KMS-11 (cell line): ENCODE data around the gene CEACAM19.
"Not testable (repeated sequence)": the region's sequence is repeated elsewhere in the genome, so short reads cannot be mapped to it uniquely, and the experiment has no call there.

Source experiments
- H2AFZ ChIP-seq: fragments of 200-600 bp; sonication (generic); 2 replicates; pipeline ENCODE4 v1.6.1; 2016; ENCODE audit warnings: antibody characterized with exemption, mixed run types, low read depth
- H3K27ac ChIP-seq: fragments of 200-600 bp; sonication (generic); 2 replicates; pipeline ENCODE4 v1.6.1; 2016; ENCODE audit warnings: mild to moderate bottlenecking, mixed run types
- H3K27me3 ChIP-seq: fragments of 200-600 bp; sonication (generic); 2 replicates; pipeline ENCODE4 v1.6.1; 2017; ENCODE audit warnings: mild to moderate bottlenecking, low read depth, mixed run types, moderate library complexity; ENCODE audit not compliant: insufficient read depth
- H3K36me3 ChIP-seq: fragments of 200-600 bp; sonication (generic); 2 replicates; pipeline ENCODE4 v1.6.1; 2017; ENCODE audit warnings: mild to moderate bottlenecking, mixed run types; ENCODE audit not compliant: insufficient read depth
- H3K4me1 ChIP-seq: fragments of 200-600 bp; sonication (generic); 2 replicates; pipeline ENCODE4 v1.6.1; 2016; ENCODE audit warnings: mild to moderate bottlenecking, low read depth, mixed run types; ENCODE audit not compliant: poor library complexity, severe bottlenecking
- H3K4me2 ChIP-seq: fragments of 200-600 bp; sonication (generic); 2 replicates; pipeline ENCODE4 v1.7.0; 2016; ENCODE audit warnings: mild to moderate bottlenecking, mixed run types
- H3K4me3 ChIP-seq: fragments of 200-600 bp; sonication (generic); IDR thresholded peaks from 2 replicates; pipeline ENCODE4 v1.6.1; 2017; ENCODE audit warnings: low read depth, low read length, mixed read lengths; ENCODE audit not compliant: insufficient read depth
- H3K79me2 ChIP-seq: fragments of 200-600 bp; sonication (generic); 2 replicates; pipeline ENCODE4 v1.6.1; 2016; ENCODE audit warnings: low read depth, mixed run types; ENCODE audit not compliant: insufficient read depth
- H3K9ac ChIP-seq: fragments of 200-600 bp; sonication (generic); 2 replicates; pipeline ENCODE4 v1.6.1; 2016; ENCODE audit warnings: mild to moderate bottlenecking, mixed run types
- H4K20me1 ChIP-seq: fragments of 200-600 bp; sonication (generic); 2 replicates; pipeline ENCODE4 v1.6.1; 2016; ENCODE audit warnings: mild to moderate bottlenecking, mixed run types; ENCODE audit not compliant: insufficient read depth
- CTCF ChIP-seq: fragments of 200-600 bp; sonication (generic); conservative IDR thresholded peaks from 2 replicates; pipeline ENCODE4 v1.6.1; 2017; ENCODE audit warnings: low read depth, mild to moderate bottlenecking, antibody characterized with exemption, low read length, moderate library complexity, mixed read lengths

CEACAM19 gene

DNA sequence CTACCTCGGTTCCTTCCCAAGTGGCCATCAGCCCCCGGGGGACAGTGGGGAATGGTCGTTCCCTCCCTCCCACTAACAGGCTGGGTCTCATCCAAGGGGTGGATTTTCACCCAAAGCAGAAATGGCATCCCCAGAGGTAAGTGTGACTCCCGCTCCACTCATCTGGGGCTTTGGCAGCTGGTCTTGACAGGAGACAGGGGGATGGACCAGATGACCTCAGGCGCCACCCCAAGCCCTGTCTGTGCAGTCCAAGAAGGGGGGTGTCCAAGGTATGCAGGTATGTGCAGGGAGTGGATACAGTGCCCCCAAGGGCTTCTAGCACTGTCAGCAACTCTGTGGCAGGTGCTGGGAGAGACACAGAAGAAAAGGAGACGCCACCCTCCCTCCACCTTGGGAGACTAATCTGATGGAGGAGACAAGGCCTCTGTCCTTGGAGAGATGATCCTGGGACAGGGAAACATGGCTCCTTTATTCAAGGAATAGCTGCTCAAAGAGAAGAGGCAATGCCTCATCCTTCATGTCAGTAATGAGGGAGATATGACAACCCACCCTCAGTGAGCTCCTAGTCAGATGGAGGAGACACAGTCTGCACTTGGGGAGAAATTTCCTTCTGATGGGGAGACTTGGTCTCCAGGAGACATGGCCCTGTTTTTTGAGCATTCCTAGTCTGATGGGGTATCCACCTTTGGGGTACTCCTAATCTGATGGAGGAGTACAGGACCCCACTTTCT lies 35.4 kb downstream of the CEACAM19 start:
- TF ChIP-seq CTCF: no peak
- Histone ChIP-seq H3K9ac (no peak overlapping the region), H3K36me3 (no peaks in the 10 kb centered on the region), H3K27me3 (no peaks in the 10 kb centered on the region), H4K20me1 (no peaks in the 10 kb centered on the region), H2AFZ (no peak overlapping the region), H3K4me1 (peaks cover 8% of the 10 kb centered on the region), H3K4me3 (no peak overlapping the region), H3K4me2 (no peak overlapping the region), H3K27ac (no peak overlapping the region), H3K79me2 (no peaks in the 10 kb centered on the region)

DNA sequence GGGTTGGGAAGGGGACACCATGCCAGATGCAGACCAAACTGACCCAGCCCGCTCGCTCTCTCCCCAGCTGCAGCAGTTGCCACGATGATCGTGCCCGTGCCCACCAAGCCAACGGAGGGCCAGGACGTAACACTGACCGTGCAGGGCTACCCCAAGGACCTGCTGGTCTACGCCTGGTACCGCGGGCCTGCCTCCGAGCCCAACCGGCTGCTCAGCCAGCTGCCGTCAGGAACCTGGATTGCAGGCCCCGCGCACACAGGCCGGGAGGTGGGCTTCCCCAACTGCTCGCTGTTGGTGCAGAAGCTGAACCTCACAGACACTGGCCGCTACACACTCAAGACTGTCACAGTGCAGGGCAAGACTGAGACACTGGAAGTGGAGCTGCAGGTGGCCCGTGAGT lies 36.5 kb downstream of the CEACAM19 start:
- Histone ChIP-seq H3K36me3 (no peaks in the 10 kb centered on the region), H3K27me3 (no peaks in the 10 kb centered on the region), H3K27ac (no peak overlapping the region), H4K20me1 (no peaks in the 10 kb centered on the region), H3K9ac (no peak overlapping the region), H3K4me3 (no peak overlapping the region), H3K4me2 (no peak overlapping the region), H3K79me2 (no peaks in the 10 kb centered on the region), H2AFZ (no peak overlapping the region), H3K4me1 (peaks cover 8% of the 10 kb centered on the region)
- TF ChIP-seq CTCF: no peak

DNA sequence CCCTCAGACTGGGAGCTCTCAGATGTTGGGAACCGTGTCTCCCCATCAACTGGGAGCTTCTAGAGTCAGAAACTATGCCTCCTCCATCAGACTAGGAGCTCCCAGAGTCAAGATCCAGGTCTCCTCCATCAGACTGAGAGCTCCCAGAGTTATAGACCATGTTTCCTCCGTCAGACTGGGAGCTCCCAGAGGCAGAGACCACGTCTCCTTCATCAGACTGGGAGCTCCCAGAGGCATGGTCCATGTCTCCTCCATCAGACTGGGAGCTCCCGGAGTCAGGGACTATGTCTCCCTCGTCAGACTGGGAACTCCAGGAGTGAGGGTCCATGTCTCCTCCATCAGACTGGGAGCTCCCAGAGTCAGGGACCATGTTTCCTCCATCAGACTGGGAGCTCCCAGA lies 37.7 kb downstream of the CEACAM19 start:
- no peak overlapping the region for H3K4me2 ChIP-seq
- TF ChIP-seq CTCF: no peak
- peaks cover 17% of the 10 kb centered on the region for H3K4me1 ChIP-seq
- no peak overlapping the region for H3K4me3 ChIP-seq
- no peak overlapping the region for H2AFZ ChIP-seq
- no peaks in the 10 kb centered on the region for H4K20me1 ChIP-seq
- H3K27ac ChIP-seq: no peak overlapping the region
- no peaks in the 10 kb centered on the region for H3K79me2 ChIP-seq
- H3K36me3 ChIP-seq: no peaks in the 10 kb centered on the region
- no peaks in the 10 kb centered on the region for H3K27me3 ChIP-seq
- no peak overlapping the region for H3K9ac ChIP-seq

DNA sequence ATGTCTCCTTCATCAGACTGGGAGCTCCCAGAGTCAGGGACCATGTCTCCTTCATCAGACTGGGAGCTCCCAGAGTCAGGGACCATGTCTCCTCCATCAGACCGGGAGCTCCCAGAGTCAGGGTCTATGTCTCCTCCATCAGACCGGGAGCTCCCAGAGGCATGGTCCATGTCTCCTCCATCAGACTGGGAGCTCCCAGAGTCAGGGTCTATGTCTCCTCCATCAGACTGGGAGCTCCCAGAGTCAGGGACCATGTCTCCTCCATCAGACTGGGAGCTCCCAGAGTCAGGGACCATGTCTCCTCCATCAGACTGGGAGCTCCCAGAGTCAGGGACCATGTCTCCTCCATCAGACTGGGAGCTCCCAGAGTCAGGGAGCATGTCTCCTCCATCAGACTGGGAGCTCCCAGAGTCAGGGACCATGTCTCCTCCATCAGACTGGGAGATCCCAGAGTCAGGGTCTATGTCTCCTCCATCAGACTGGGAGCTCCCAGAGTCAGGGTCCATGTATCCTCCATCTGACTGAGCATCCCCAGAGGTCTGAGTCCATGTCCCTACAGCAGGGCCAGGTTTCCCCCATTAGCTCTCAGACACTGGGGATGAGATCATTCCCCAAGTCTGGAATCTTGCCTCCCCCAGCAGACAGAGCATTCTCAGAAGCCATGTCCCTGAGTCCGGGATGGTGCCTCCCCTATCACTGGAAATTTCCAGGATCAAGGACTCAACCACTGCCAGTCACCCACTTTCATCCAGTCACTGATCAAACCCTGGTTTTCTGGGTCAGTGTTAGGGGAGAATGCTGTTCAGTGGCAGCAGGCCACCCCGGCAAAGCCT lies 38.4 kb downstream of the CEACAM19 start:
- not testable (repeated sequence) for H3K79me2 ChIP-seq, H3K4me2 ChIP-seq, H3K27ac ChIP-seq, H3K9ac ChIP-seq, H3K27me3 ChIP-seq, H2AFZ ChIP-seq, H3K36me3 ChIP-seq, H4K20me1 ChIP-seq, H3K4me3 ChIP-seq
- peaks cover 17% of the 10 kb centered on the region for H3K4me1 ChIP-seq

GRCh38 chr19:44710483-44710882 lies 39.2 kb downstream of the CEACAM19 start:
- Histone ChIP-seq H3K4me2 (no peak overlapping the region), H3K27ac (no peak overlapping the region), H2AFZ (no peak overlapping the region), H3K36me3 (no peaks in the 10 kb centered on the region), H3K9ac (no peak overlapping the region), H3K4me1 (peaks cover 17% of the 10 kb centered on the region), H4K20me1 (no peaks in the 10 kb centered on the region), H3K4me3 (no peak overlapping the region), H3K79me2 (no peaks in the 10 kb centered on the region), H3K27me3 (no peaks in the 10 kb centered on the region)
- TF ChIP-seq CTCF: no peak
